ENCODE measurements around the gene NCOA5. TPM values are rescaled to one million over a fixed set of nuclear protein-coding genes. Genes with fewer than 3 reads are reported as not detected.

Gene NCOA5
- total RNA-seq, 1 donor from 2014 or later, result 58.7 TPM

- no peak for DNase-seq (ENCODE audit: low spot score, unreplicated experiment)
- Mint-ChIP-seq H3K4me3 (ENCODE audit: low read depth) (no peak overlapping the region), H3K27ac (no peak overlapping the region), H3K36me3 (ENCODE audit: insufficient read depth) (peaks cover 7% of the 10 kb centered on the region), H3K9me3 (ENCODE audit: low read depth) (no peaks in the 10 kb centered on the region), H3K4me1 (ENCODE audit: low read depth) (peaks cover 1% of the 10 kb centered on the region), H3K27me3 (peaks cover 71% of the 10 kb centered on the region)
- no peak for TF ChIP-seq CTCF (IDR thresholded peaks at IDR 0.05; ENCODE audit: unreplicated experiment)
Measured at GRCh38 chr20:46053416-46053815, 36.3 kb downstream of the NCOA5 start.

- Mint-ChIP-seq H3K9me3 (ENCODE audit: low read depth) (no peaks in the 10 kb centered on the region), H3K27ac (no peak overlapping the region), H3K36me3 (ENCODE audit: insufficient read depth) (peaks cover 6% of the 10 kb centered on the region), H3K4me1 (ENCODE audit: low read depth) (no peaks in the 10 kb centered on the region), H3K27me3 (peaks cover 66% of the 10 kb centered on the region), H3K4me3 (ENCODE audit: low read depth) (no peak overlapping the region)
- DNase-seq (ENCODE audit: low spot score, unreplicated experiment), result no peak
- no peak for TF ChIP-seq CTCF (IDR thresholded peaks at IDR 0.05; ENCODE audit: unreplicated experiment)
Measured at GRCh38 chr20:46051556-46052308, 38.0 kb downstream of the NCOA5 start.

- no peak for DNase-seq (ENCODE audit: low spot score, unreplicated experiment)
- peaks cover 68% of the 10 kb centered on the region for H3K27me3 Mint-ChIP-seq
- no peaks in the 10 kb centered on the region for H3K9me3 Mint-ChIP-seq (ENCODE audit: low read depth)
- H3K4me1 Mint-ChIP-seq (ENCODE audit: low read depth), result no peaks in the 10 kb centered on the region
- no peak for TF ChIP-seq CTCF (IDR thresholded peaks at IDR 0.05; ENCODE audit: unreplicated experiment)
- no peak overlapping the region for H3K27ac Mint-ChIP-seq
- peaks cover 5% of the 10 kb centered on the region for H3K36me3 Mint-ChIP-seq (ENCODE audit: insufficient read depth)
- no peak overlapping the region for H3K4me3 Mint-ChIP-seq (ENCODE audit: low read depth)
Measured at GRCh38 chr20:46050885-46051284, 38.9 kb downstream of the NCOA5 start.

- no peaks in the 10 kb centered on the region for H3K9me3 Mint-ChIP-seq (ENCODE audit: low read depth)
- peaks cover 68% of the 10 kb centered on the region for H3K27me3 Mint-ChIP-seq
- no peak for TF ChIP-seq CTCF (IDR thresholded peaks at IDR 0.05; ENCODE audit: unreplicated experiment)
- no peak for DNase-seq (ENCODE audit: low spot score, unreplicated experiment)
- no peak overlapping the region for H3K4me3 Mint-ChIP-seq (ENCODE audit: low read depth)
- H3K27ac Mint-ChIP-seq, result no peak overlapping the region
- peaks cover 3% of the 10 kb centered on the region for H3K36me3 Mint-ChIP-seq (ENCODE audit: insufficient read depth)
- H3K4me1 Mint-ChIP-seq (ENCODE audit: low read depth), result no peaks in the 10 kb centered on the region
Measured at GRCh38 chr20:46050444-46050843, 39.3 kb downstream of the NCOA5 start.

GRCh38 chr20:46049815-46050214, 39.9 kb downstream of the NCOA5 start:
- Mint-ChIP-seq H3K36me3 (ENCODE audit: insufficient read depth) (no peaks in the 10 kb centered on the region), H3K4me3 (ENCODE audit: low read depth) (no peak overlapping the region), H3K9me3 (ENCODE audit: low read depth) (no peaks in the 10 kb centered on the region), H3K27ac (no peak overlapping the region), H3K4me1 (ENCODE audit: low read depth) (no peaks in the 10 kb centered on the region), H3K27me3 (peaks cover 66% of the 10 kb centered on the region)
- no peak for DNase-seq (ENCODE audit: low spot score, unreplicated experiment)
- no peak for TF ChIP-seq CTCF (IDR thresholded peaks at IDR 0.05; ENCODE audit: unreplicated experiment)

Data from progenitor cell of endocrine pancreas (in vitro differentiated cells).